Stomach (tissue), 9 donors: ENCODE results near the gene MAP2K1. TPM values are rescaled to one million over a fixed set of nuclear protein-coding genes. Genes with fewer than 3 reads are reported as not detected.

Source experiments
- DNase-seq, 2 donors: peaks; one replicate each; pipeline versions ENCODE4 v3.0.0 to v3.0.0-alpha.2; 2013 to 2019
- H3K27ac ChIP-seq, 5 donors: fragments of 200-600 bp in 4 of 5; sonication (generic) in 4 of 5; one replicate each; pipeline ENCODE4 v1.5.1; 2013 to 2019; ENCODE audit warnings: mild to moderate bottlenecking in 1 of 5, moderate library complexity in 1 of 5
- H3K27me3 ChIP-seq, 3 donors: fragments of 200-600 bp; sonication (generic); one replicate each; pipeline ENCODE4 v1.5.1; 2017 to 2019; ENCODE audit warnings: mixed run types in 1 of 3
- H3K36me3 ChIP-seq, 4 donors: fragments of 200-600 bp; sonication (generic); 1 replicate in 3 of 4; 2 replicates in 1 of 4; pipeline ENCODE4 v1.5.1; 2016 to 2019
- H3K4me1 ChIP-seq, 4 donors: fragments of 200-600 bp; sonication (generic); one replicate each; pipeline ENCODE4 v1.5.1; 2016 to 2019
- H3K4me3 ChIP-seq, 4 donors: fragments of 200-600 bp; sonication (generic) in 3 of 4; one replicate each; pipeline ENCODE4 v1.5.1; 2016 to 2019; ENCODE audit warnings: mild to moderate bottlenecking in 1 of 4
- H3K9me3 ChIP-seq, 4 donors: fragments of 200-600 bp; sonication (generic); one replicate each; pipeline ENCODE4 v1.5.1; 2016 to 2019
- CTCF ChIP-seq, 7 experiments: fragments of 450-650 bp in 4 of 7; fragments of 200-600 bp in 3 of 7; sonication (generic) in 3 of 7; IDR thresholded peaks; one replicate each; pipeline ENCODE4 v1.5.1; 2016 to 2019; ENCODE audit warnings: antibody characterized with exemption in 7 of 7, control low read depth in 2 of 7, mild to moderate bottlenecking in 1 of 7
- EP300 ChIP-seq: sonication (generic); formaldehyde crosslinking; IDR thresholded peaks from one replicate; pipeline ENCODE4 v1.6.1; 2017; ENCODE audit warnings: antibody characterized with exemption
- POLR2A ChIP-seq, 4 donors: fragments of 450-650 bp; IDR thresholded peaks; one replicate each; pipeline ENCODE4 v1.6.1; 2016; ENCODE audit warnings: antibody characterized with exemption in 4 of 4, control low read depth in 2 of 4, mild to moderate bottlenecking in 1 of 4, moderate library complexity in 1 of 4
- POLR2AphosphoS5 ChIP-seq, 3 donors: sonication (generic); formaldehyde crosslinking; IDR thresholded peaks; one replicate each; pipeline ENCODE4 v1.6.1; 2016; ENCODE audit warnings: antibody characterized with exemption in 3 of 3
- WGBS, 5 donors: extraction: QIAGEN DNeasy Blood & Tissue Kit in 3 of 5; methylation state at CpG; one replicate each; pipeline versions ENCODE4 v1.1.5 to v1.1.7; 2013 to 2018; 5-methylcytosine and 5-hydroxymethylcytosine counted together
- intact Hi-C: fragments of 100-400 bp; cut with DNase I; formaldehyde crosslinking; loops from one replicate; pipeline ENCODE4 v1.15.1; 2023; ENCODE audit warnings: low total_unique reads
- polyA plus RNA-seq, 3 donors: library from polyadenylated mRNA; stranded (reverse); fragments of 200-250 nt; gene quantifications; one replicate each; pipeline ENCODE4 v1.2.3, GENCODE V29; 2013
- total RNA-seq, 5 donors: library from RNA; depleted of rRNA; stranded (reverse); fragments of >200 nt; gene quantifications; one replicate each; pipeline versions ENCODE4 v1.1.0 to v1.2.3, GENCODE V29; 2014 to 2016
- donor health status: healthy with polysubstance abuse.
- donor health status: Bipolar disorder and iron deficiency.
- donor health status: healthy.

The MAP2K1 gene
- total and polyA plus RNA-seq, 8 donors = 20.1 to 123 (median 26.0) TPM

- intact Hi-C loops = no loop called here
- Histone ChIP-seq H3K4me3 (no peak overlapping the region), H3K36me3 (peaks cover 0 to 22% (median 16%) of the 10 kb centered on the region in 4 donors), H3K4me1 (peaks cover 0 to 53% (median 11%) of the 10 kb centered on the region in 4 donors), H3K9me3 (no peaks in the 10 kb centered on the region), H3K27me3 (no peaks in the 10 kb centered on the region), H3K27ac (no peak overlapping the region)
- no peak for DNase-seq
- TF ChIP-seq EP300 = no peak
- no peak for TF ChIP-seq POLR2AphosphoS5 (IDR thresholded peaks at IDR 0.05)
- TF ChIP-seq CTCF (IDR thresholded peaks at IDR 0.05) = no peak
- no peak for TF ChIP-seq POLR2A (IDR thresholded peaks at IDR 0.05)
- 83 to 89% (median 86%) methylated on average over 8 of the region's 8 CpGs for WGBS, 5 donors
Observed at GRCh38 chr15:66399276-66399675, 12.6 kb downstream of the MAP2K1 start.

DNA sequence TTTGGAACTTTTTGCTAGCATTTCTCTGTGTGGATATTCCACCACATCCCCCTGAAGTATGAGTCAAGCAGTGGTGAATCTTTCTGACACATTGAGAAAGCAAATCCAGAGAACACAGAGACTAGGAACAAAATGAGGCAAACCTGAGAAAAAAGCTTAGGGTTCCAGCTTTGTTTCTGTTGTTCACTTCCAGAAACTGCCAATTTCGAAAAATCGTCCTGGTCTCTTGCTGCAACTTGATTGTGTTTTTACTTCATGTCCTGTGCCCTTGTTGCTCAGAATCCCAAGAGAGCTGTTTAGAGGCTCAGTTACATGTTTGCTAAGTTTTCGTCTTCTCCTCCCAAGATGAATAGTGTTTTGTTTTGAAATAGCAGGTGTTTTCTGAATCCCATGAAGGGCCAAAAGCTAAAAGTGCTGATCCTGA, 13.7 kb downstream of the MAP2K1 start:
- H3K9me3 ChIP-seq = no peaks in the 10 kb centered on the region
- WGBS, 5 donors = 80 to 90% (median 89%) methylated on average over 3 of the region's 3 CpGs
- intact Hi-C loops = no loop called here
- DNase-seq = no peak
- H3K27ac ChIP-seq = no peak overlapping the region
- H3K27me3 ChIP-seq = no peaks in the 10 kb centered on the region
- H3K4me1 ChIP-seq = peaks cover 0 to 55% (median 17%) of the 10 kb centered on the region in 4 donors
- no peak overlapping the region for H3K4me3 ChIP-seq
- TF ChIP-seq POLR2AphosphoS5 (IDR thresholded peaks at IDR 0.05) (no peak), EP300 (no peak), POLR2A (IDR thresholded peaks at IDR 0.05) (no peak), CTCF (IDR thresholded peaks at IDR 0.05) (no peak)
- H3K36me3 ChIP-seq = peaks cover 0 to 22% (median 16%) of the 10 kb centered on the region in 4 donors

GRCh38 chr15:66401130-66402021, 14.7 kb downstream of the MAP2K1 start:
- WGBS, 5 donors = 79 to 86% (median 82%) methylated on average over 8 of the region's 8 CpGs
- no peaks in the 10 kb centered on the region for H3K9me3 ChIP-seq
- peaks cover 0 to 61% (median 22%) of the 10 kb centered on the region in 4 donors for H3K4me1 ChIP-seq
- H3K36me3 ChIP-seq = peaks cover 0 to 14% (median 12%) of the 10 kb centered on the region in 4 donors
- no peak for TF ChIP-seq CTCF (IDR thresholded peaks at IDR 0.05)
- no peak for TF ChIP-seq POLR2AphosphoS5 (IDR thresholded peaks at IDR 0.05)
- no peak for TF ChIP-seq EP300
- no peak for TF ChIP-seq POLR2A (IDR thresholded peaks at IDR 0.05)
- no peak overlapping the region for H3K4me3 ChIP-seq
- DNase-seq = no peak
- H3K27ac ChIP-seq = no peak overlapping the region
- intact Hi-C loops = no loop called here
- H3K27me3 ChIP-seq = no peaks in the 10 kb centered on the region

GRCh38 chr15:66402761-66403284, 16.1 kb downstream of the MAP2K1 start:
- DNase-seq = no peak
- 89 to 92% (median 91%) methylated on average over 3 of the region's 3 CpGs for WGBS, 5 donors
- no peaks in the 10 kb centered on the region for H3K9me3 ChIP-seq
- intact Hi-C loops = no loop called here
- no peaks in the 10 kb centered on the region for H3K27me3 ChIP-seq
- no peak overlapping the region for H3K4me3 ChIP-seq
- H3K4me1 ChIP-seq = peaks cover 0 to 63% (median 22%) of the 10 kb centered on the region in 4 donors
- no peak overlapping the region for H3K27ac ChIP-seq
- peaks cover 0 to 10% (median 9%) of the 10 kb centered on the region in 4 donors for H3K36me3 ChIP-seq
- TF ChIP-seq POLR2AphosphoS5 (IDR thresholded peaks at IDR 0.05) (no peak), CTCF (IDR thresholded peaks at IDR 0.05) (no peak), EP300 (no peak), POLR2A (IDR thresholded peaks at IDR 0.05) (no peak)
